ENCODE data around the gene PCBP4.
"Not testable (repeated sequence)": the region's sequence is repeated elsewhere in the genome, so short reads cannot be mapped to it uniquely, and the experiment has no call there.

Gene PCBP4

DNA sequence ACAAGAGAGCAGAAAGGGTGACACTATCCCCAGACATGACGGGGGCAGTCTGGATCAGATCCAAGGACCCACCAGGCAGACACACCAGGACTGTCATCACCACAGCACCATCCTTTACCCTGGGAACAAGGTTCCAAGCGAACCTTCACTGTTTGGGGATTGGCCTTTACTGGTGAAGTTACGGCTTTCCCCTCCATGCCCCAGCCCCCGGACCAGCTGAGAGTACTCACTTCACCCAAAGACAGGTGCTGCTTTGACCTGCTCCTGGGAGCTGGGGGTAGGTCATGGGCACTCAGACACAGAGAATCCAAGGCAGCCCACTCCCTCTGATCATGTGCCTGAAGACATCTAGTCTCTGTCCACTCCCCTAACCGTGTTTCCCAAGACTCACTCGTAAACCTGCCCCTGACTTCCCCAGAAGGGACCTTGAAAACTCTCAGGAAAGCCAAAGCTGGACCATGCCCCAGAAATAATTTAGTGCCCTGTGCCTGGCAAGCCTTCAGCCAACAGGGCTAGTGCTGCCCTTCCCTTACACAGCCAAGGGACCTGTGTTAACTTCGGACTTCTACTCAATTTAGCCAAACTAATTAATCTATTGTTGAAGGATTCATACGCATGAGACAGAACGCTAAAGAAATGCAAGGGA, 28.4 kb downstream of the PCBP4 start:
- DNase-seq (ENCODE audit: low read depth in 2 of 2): no peak

DNA sequence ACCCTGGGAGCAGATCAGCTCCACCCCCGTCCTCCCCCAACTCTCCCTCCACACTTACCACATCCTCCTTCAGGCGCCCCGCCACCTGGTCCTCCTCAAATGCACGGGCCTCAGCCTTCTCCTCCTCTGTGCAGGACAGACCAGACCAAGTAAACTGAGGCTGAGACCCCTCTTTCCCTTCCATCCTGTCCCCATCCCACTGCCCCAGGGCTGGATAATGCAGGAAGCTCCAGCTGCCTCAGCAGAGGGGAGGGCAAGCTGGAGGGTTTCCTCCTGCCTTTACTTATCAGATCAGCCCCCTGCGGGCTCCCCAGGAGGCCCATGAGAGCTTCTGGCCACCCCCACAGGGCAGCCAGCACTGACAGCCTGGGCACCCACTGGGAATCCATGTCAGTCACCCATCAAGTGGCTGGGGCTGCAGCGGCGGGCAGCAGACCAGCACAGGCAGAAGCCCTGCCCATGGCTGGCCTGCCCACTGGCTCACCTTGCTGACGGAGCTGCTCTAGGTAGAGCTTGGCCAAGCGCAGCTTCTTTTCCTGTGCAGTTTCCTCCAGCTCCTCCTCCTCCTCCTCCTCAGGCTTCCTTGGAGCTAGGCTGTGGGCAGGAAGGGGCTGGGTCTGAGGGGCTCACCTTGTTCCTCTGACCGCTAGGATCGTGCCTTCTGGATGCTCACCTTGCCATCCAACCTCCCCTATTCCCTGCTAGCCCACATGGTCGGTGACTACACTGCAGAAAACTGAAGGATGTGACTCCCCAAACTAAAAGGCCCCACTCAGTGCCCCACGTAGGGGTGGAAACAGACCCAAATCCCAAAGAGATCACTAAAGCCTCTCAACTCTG, 29.4 kb downstream of the PCBP4 start:
- no peak for DNase-seq (ENCODE audit: low read depth in 2 of 2)

- no peak for DNase-seq (ENCODE audit: low read depth in 2 of 2)
Measured at GRCh38 chr3:51937014-51937413, 30.2 kb downstream of the PCBP4 start.

DNA sequence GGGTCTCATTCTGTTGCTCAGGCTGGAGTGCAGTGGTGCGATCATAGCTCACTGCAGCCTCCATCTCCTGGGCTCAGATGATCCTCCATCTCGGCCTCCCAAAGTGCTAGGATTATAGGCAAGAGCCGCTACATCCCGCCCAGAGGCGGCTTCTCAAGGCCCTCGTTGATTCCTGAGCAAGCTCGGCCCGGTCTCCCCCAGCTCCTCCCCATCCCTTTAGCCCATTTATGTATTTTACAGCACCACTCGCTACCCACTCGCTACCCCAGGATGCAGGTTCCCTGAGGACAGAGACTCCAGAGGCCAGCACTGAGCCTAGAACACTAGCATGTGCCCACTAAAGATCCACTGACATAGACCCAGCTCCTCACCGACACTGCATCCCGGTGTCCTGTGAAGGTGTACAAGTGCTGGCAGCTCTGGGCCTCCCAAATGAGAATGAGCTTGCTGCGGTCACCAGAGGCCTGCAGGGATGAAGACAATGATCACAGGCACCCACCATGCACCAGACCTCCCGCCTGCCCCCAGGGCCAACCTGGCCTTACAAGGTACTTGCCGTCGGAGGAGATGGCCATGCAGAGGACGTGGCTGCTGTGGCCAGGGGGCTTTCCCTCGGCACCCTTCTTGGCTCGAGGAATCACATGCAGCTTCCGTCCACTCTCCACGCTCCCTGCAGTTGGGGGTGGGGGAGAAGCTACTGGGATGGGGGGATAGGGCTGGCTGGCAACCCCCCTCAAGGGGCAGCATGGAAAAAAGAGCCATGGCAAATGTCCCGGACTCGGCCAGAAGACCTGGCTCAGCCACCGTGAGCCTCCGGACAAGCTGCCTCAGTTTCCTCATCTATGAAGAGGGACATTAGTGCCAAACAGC, 31.1 kb downstream of the PCBP4 start:
- no peak for DNase-seq (ENCODE audit: low read depth in 2 of 2)

DNA sequence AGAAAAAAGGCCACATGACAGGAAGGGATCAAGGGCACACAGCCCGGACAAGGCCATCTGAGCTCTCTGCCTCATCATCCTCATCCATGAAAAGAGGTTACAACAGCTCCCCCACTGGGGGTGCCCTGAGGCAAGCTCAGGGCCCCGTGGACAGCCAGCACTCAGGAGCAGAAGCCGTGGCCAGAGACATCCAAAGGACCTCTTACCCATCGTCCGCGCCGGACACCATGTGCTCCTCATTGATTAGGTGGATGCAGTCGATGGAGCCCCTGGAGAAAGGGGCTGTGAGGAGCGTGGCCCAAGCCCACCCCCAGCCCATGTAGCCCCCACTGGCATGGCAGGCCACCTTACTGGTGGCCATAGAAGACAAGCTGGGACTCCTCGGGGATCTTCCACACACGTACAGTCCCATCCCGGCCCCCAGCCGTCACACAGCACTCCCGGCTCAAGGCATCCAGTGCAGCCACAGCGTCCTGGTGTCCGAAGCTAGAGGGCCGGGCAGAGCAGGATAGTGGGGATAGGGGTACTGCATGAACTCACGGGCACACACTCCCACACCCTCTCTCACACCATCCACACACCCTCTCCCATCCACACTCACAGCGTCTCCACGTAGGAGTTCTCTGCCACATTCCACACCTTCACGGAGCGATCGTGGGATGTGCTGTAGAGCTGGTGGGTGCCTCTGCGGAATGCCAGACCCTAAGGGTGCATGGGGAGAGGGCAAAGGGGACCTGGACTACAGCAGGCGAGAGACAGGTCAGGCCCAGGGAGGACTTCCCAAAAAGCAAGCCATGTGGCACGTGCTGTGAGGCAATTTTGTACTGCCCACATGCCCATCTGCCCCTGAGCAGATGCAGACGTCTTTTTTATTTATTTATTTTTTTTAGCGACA, 32.0 kb downstream of the PCBP4 start:
- no peak for DNase-seq (ENCODE audit: low read depth in 2 of 2)

GRCh38 chr3:51934139-51934850, 33.0 kb downstream of the PCBP4 start:
- DNase-seq (ENCODE audit: low read depth in 2 of 2): no peak

- DNase-seq (ENCODE audit: low read depth in 2 of 2): no peak
Measured at GRCh38 chr3:51933471-51934138, 33.6 kb downstream of the PCBP4 start.

DNA sequence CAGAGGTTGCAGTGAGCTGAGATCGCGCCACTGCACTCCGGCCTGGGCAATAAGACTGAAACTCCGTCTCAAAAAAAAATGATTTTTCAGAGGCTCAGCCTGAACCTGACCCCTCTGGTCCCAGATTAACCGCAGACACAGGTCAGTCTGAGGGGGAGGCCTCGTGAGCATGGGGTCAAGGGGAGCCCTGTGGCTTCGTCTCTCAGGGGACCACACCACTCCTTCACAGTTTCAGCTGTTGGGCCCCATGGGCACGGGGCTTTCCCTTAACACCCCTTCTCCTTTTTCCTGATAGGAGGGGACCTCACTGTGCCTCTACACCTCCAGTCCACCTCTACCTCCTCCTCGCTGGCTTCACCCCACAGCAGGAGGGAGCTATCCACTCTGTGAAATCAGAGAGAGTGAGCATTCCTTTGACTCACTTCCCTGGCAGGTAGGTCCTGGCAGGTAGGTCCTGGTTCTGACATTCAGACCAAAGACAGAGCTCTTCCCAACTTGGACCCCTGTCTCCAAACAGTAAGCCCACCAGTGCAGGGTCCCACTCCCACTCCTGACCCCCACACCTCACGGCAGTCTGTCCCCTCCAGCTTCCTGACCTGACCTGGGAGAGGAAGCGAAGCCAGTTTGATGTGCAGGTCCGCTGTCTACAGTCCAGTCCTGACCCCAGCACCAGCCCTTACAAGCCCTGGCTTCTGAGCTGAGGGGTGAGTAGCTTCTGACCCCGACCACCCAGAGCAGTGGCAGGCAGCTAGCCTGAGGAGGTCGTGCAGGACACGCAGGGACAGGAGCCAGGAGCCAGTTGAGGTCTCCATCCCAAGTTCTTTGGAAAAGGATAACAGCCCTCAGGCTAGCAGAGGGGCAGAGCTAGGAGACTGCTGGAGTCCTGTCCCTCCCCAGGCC, 34.5 kb downstream of the PCBP4 start:
- DNase-seq (ENCODE audit: low read depth in 2 of 2): no peak

- no peak for DNase-seq (ENCODE audit: low read depth in 2 of 2)
Measured at GRCh38 chr3:51931756-51932155, 35.5 kb downstream of the PCBP4 start.

DNA sequence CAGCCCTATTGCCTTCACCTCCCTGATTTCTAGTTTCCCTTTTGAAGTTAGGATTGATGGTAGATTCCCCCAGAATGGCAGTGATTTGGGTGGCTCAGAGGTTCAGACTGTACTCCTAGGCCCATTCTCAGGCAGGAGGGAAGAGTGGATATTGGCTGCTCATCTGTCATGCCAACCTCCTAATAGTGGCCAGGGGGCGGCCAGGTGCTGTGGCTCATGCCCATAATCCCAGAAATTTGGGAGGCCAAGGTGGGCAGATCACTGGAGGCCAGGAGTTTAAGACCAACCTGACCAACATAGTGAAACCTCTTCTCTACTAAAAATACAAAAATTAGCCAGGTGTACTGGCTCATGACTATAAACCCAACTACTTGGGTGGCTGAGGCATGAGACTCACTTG, 36.8 kb downstream of the PCBP4 start:
- DNase-seq (ENCODE audit: low read depth in 2 of 2): no peak

- DNase-seq (ENCODE audit: low read depth in 2 of 2): no peak
Measured at GRCh38 chr3:51929420-51930003, 37.7 kb downstream of the PCBP4 start.

GRCh38 chr3:51928981-51929380, 38.3 kb downstream of the PCBP4 start:
- DNase-seq (ENCODE audit: low read depth in 2 of 2): not testable (repeated sequence)

GRCh38 chr3:51928438-51928837, 38.8 kb downstream of the PCBP4 start:
- no peak for DNase-seq (ENCODE audit: low read depth in 2 of 2)

DNA sequence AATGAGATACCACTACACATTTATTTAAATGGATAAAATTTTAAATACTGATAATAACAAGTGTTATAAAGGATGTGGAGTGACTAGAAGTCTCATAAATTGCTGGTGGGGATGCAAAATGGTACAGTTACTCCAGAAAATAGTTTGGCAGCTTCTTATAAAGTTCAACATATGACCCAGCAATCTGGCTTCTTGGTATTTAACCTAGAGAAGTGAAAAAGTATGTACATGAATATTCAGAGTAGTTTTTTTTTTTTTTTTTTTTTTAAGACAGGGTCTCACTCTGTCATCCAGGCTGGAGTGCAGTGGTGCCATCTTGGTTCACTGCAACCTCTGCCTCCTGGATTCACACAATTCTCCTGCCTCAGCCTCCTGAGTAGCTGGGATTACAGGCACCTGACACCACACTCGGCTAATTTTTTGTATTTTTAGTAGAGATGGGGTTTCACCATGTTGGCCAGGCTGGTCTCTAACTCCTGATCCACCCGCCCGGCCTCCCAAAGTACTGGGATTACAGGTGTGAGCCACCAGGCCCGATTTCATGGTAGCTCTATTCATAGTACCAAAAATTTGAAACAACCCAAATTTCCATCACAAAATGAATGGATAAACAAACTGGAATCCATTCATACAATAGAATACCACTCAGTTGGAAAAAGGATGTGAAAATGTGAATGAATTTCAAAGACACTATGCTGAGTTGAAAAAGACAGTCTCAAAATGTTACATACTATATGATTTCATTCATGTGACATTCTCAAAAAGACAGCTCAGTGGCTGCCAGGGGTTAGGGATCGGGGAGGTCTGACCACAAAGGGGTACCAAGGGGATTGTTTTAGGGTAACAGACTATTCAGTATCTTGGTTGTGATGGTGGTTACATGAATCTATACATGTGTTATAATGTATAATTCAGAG, 39.9 kb downstream of the PCBP4 start:
- no peak for DNase-seq (ENCODE audit: low read depth in 2 of 2)

GRCh38 chr3:51921081-51921578, 46.1 kb downstream of the PCBP4 start:
- no peak for DNase-seq (ENCODE audit: low read depth in 2 of 2)

DNA sequence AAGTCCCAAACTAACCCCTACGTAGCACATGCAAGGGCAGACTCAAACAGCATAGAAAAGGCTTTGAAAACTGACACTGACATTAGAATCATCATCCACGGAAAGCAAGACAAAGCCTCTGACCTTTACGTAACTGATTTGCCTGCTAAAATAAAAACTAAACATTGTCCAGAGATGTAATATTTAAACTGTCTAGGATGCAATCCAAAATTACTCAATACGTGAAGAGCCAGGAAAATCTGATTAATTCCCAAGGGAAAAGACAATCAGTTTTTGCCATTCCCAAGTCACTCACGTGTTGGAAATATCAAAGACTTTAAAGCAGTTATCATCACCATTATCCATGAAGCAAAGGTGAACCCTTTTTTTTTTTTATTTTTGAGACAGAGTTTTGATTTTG, 50.8 kb downstream of the PCBP4 start:
- no peak for DNase-seq (ENCODE audit: low read depth in 2 of 2)

GRCh38 chr3:51908026-51908425, 59.2 kb downstream of the PCBP4 start:
- DNase-seq (ENCODE audit: low read depth in 2 of 2): no peak
